NCI-H1048 (cell line): ENCODE data around the gene TSPEAR.
"Not testable (repeated sequence)": the region's sequence is repeated elsewhere in the genome, so short reads cannot be mapped to it uniquely, and the experiment has no call there.

Source experiments
- DNase-seq: peaks from one replicate; lab custom pipeline; 2025; lab: John Stamatoyannopoulos, UW

TSPEAR gene

GRCh38 chr21:44568667-44569556 lies 142.5 kb downstream of the TSPEAR start:
- no peak for DNase-seq

GRCh38 chr21:44568261-44568660 lies 143.1 kb downstream of the TSPEAR start:
- no peak for DNase-seq

- DNase-seq: no peak
Measured at GRCh38 chr21:44567481-44568171, 143.7 kb downstream of the TSPEAR start.

GRCh38 chr21:44566403-44566802 lies 145.0 kb downstream of the TSPEAR start:
- DNase-seq: no peak

- no peak for DNase-seq
Measured at GRCh38 chr21:44564886-44565598, 146.3 kb downstream of the TSPEAR start.

GRCh38 chr21:44564099-44564498 lies 147.3 kb downstream of the TSPEAR start:
- no peak for DNase-seq

GRCh38 chr21:44558695-44559094 lies 152.7 kb downstream of the TSPEAR start, which contains the start of gene KRTAP10-3:
TSS of gene KRTAP10-3 (minus strand) at chr21:44558795. CDS start at chr21:44558715, 80 bp downstream.
- no peak for DNase-seq

GRCh38 chr21:44558329-44558675 lies 153.1 kb downstream of the TSPEAR start:
- not testable (repeated sequence) for DNase-seq

GRCh38 chr21:44557491-44558328 lies 153.7 kb downstream of the TSPEAR start:
- no peak for DNase-seq

GRCh38 chr21:44556879-44557278 lies 154.5 kb downstream of the TSPEAR start:
- no peak for DNase-seq

GRCh38 chr21:44555200-44555875 lies 156.0 kb downstream of the TSPEAR start:
- no peak for DNase-seq

- no peak for DNase-seq
Measured at GRCh38 chr21:44552681-44553080, 158.7 kb downstream of the TSPEAR start.

- DNase-seq: no peak
Measured at GRCh38 chr21:44552136-44552535, 159.2 kb downstream of the TSPEAR start.

GRCh38 chr21:44551340-44551961 lies 159.9 kb downstream of the TSPEAR start, which contains the start of gene KRTAP10-2:
TSS of gene KRTAP10-2 (minus strand) at chr21:44551505. CDS start at chr21:44551458, 47 bp downstream.
- DNase-seq: no peak

- DNase-seq: no peak
Measured at GRCh38 chr21:44550807-44551206, 160.6 kb downstream of the TSPEAR start.

- DNase-seq: not testable (repeated sequence)
Measured at GRCh38 chr21:44550285-44550684, 161.1 kb downstream of the TSPEAR start.

- DNase-seq: no peak
Measured at GRCh38 chr21:44549525-44550211, 161.7 kb downstream of the TSPEAR start.

- no peak for DNase-seq
Measured at GRCh38 chr21:44548922-44549321, 162.4 kb downstream of the TSPEAR start.

- DNase-seq: no peak
Measured at GRCh38 chr21:44548381-44548780, 163.0 kb downstream of the TSPEAR start.
